OCI-LY3 (cell line): ENCODE results near the gene PATJ.

ENCODE experiments used
- EZH2phosphoT487 ChIP-seq: fragments of 200-600 bp; shearing (Covaris generic); IDR thresholded peaks from 2 replicates; pipeline ENCODE4 v1.6.1; 2018; ENCODE audit warnings: antibody characterized with exemption, mixed run types, low read depth
- TF ChIP-seq, protein P1 (sequence below): fragments of 200-600, 300-600 bp; sonication (generic); IDR thresholded peaks from 2 replicates; pipeline ENCODE4 v1.5.1; 2014; ENCODE audit warnings: antibody characterized with exemption, low read length, low read depth

DNA sequence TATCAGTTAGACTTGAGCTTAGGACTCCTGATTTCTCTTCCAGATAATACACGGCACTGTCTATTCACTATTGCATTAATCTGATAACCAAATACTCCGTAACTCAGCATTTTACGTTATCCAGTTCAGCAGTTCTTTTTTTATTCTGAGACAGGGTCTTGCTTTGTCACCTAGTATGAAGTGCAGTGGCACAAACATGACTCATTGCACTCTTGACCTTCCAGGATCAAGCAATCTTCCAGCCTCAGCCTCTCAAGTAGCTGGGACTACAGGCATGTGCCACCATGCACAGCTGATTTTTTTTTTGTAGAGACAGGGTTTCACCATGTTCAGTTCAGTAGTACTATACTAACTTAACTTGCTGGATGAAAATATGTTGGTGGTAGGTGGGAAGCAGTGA lies 156.4 kb downstream of the PATJ start:
- TF ChIP-seq, protein P1, sequence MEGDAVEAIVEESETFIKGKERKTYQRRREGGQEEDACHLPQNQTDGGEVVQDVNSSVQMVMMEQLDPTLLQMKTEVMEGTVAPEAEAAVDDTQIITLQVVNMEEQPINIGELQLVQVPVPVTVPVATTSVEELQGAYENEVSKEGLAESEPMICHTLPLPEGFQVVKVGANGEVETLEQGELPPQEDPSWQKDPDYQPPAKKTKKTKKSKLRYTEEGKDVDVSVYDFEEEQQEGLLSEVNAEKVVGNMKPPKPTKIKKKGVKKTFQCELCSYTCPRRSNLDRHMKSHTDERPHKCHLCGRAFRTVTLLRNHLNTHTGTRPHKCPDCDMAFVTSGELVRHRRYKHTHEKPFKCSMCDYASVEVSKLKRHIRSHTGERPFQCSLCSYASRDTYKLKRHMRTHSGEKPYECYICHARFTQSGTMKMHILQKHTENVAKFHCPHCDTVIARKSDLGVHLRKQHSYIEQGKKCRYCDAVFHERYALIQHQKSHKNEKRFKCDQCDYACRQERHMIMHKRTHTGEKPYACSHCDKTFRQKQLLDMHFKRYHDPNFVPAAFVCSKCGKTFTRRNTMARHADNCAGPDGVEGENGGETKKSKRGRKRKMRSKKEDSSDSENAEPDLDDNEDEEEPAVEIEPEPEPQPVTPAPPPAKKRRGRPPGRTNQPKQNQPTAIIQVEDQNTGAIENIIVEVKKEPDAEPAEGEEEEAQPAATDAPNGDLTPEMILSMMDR = no peak
- TF ChIP-seq EZH2phosphoT487 = no peak
